PFSK-1 (cell line): ENCODE measurements around the gene PNCK.

Experiments
- POLR2AphosphoS5 ChIP-seq: IDR thresholded peaks from 2 replicates; pipeline ENCODE4 v1.6.1; 2012; ENCODE audit warnings: low read depth, mild to moderate bottlenecking, control low read depth, low read length, moderate library complexity
- TAF1 ChIP-seq: IDR thresholded peaks from 2 replicates; pipeline ENCODE4 v1.6.1; 2012; ENCODE audit warnings: low read length, control low read depth, borderline replicate concordance; ENCODE audit not compliant: insufficient read depth

- TF ChIP-seq TAF1 (no peak), POLR2AphosphoS5 (no peak)
Observed at GRCh38 chrX:153653556-153653955, 20.1 kb downstream of the PNCK start.
